IMR-90 (cell line): Measurements from ENCODE around the gene TBL3. TPM values are rescaled to one million over a fixed set of nuclear protein-coding genes. Genes with fewer than 3 reads are reported as not detected.

Source experiments
- CHD1 ChIP-seq: IDR thresholded peaks from 2 replicates; pipeline ENCODE4 v1.6.1; 2012; ENCODE audit warnings: low read depth, low read length, improper control_type of control experiment
- ELK1 ChIP-seq: fragments of 150-350 bp; IDR thresholded peaks from 2 replicates; pipeline ENCODE4 v1.6.1; 2016; ENCODE audit warnings: low read depth, mild to moderate bottlenecking, low read length, moderate library complexity, borderline replicate concordance
- USF2 ChIP-seq: fragments of 150-350 bp; IDR thresholded peaks from 2 replicates; pipeline ENCODE4 v1.6.1; 2017; ENCODE audit warnings: mild to moderate bottlenecking, antibody characterized with exemption, low read length, low read depth
- polyA plus RNA-seq, 3 experiments: library from polyadenylated mRNA; depleted of rRNA; stranded (reverse); fragments of >200 nt; gene quantifications; 2 replicates each; pipeline ENCODE4 v1.2.3, GENCODE V29; 2012; ENCODE audit warnings: low replicate concordance in 1 of 3
- total RNA-seq: library from RNA; depleted of rRNA; stranded (reverse); fragments of >200 nt; gene quantifications from 2 replicates; pipeline ENCODE4 v1.2.3, GENCODE V29; 2012

The TBL3 gene
- total and polyA plus RNA-seq, 2 of the 4 experiments (the other 2 are of a cell fraction), result 38.5 to 60.8 TPM

- TF ChIP-seq USF2, result no peak
- TF ChIP-seq CHD1, result no peak
- TF ChIP-seq ELK1, result no peak
Observed at GRCh38 chr16:1975432-1976215, 3.8 kb downstream of the TBL3 start (continued).
